Transverse colon (tissue), 4 donors: ENCODE results near the gene PSMB11. TPM values are rescaled to one million over a fixed set of nuclear protein-coding genes. Genes with fewer than 3 reads are reported as not detected.

Experiments used
- DNase-seq: peaks from one replicate; pipeline ENCODE4 v3.0.0-alpha.2; 2019
- H3K27ac ChIP-seq, 4 donors: fragments of 200-600 bp; sonication (generic); 2 replicates each; pipeline ENCODE4 v1.5.1; 2016 to 2018; ENCODE audit warnings: inconsistent platforms in 4 of 4
- H3K27me3 ChIP-seq: fragments of 200-600 bp; sonication (generic); 2 replicates; pipeline ENCODE4 v1.5.1; 2017; ENCODE audit warnings: inconsistent platforms
- H3K36me3 ChIP-seq, 4 donors: fragments of 200-600 bp; sonication (generic); 2 replicates each; pipeline ENCODE4 v1.5.1; 2017 to 2019; ENCODE audit warnings: inconsistent platforms in 4 of 4
- H3K4me1 ChIP-seq, 4 donors: fragments of 200-600 bp; sonication (generic); 2 replicates each; pipeline ENCODE4 v1.5.1; 2017 to 2020; ENCODE audit warnings: inconsistent platforms in 4 of 4
- H3K4me3 ChIP-seq, 4 donors: fragments of 200-600 bp; sonication (generic); 1 replicate in 1 of 4; 2 replicates in 3 of 4; pipeline versions ENCODE4 v1.5.1 to v1.6.1; 2017 to 2019; ENCODE audit warnings: inconsistent platforms in 4 of 4
- H3K9me3 ChIP-seq, 2 donors: fragments of 200-600 bp; sonication (generic); 2 replicates each; pipeline ENCODE4 v1.5.1; 2017 to 2019; ENCODE audit warnings: inconsistent platforms in 2 of 2
- EP300 ChIP-seq: sonication (generic); formaldehyde crosslinking; IDR thresholded peaks from one replicate; pipeline ENCODE4 v1.6.1; 2017; ENCODE audit warnings: antibody characterized with exemption, low read depth
- POLR2A ChIP-seq: fragments of 450-650 bp; IDR thresholded peaks from one replicate; pipeline ENCODE4 v1.6.1; 2016; ENCODE audit warnings: antibody characterized with exemption, mild to moderate bottlenecking, moderate library complexity
- POLR2AphosphoS5 ChIP-seq, 3 donors: sonication (generic); formaldehyde crosslinking; IDR thresholded peaks; one replicate each; pipeline ENCODE4 v1.6.1; 2016; ENCODE audit warnings: antibody characterized with exemption in 3 of 3
- WGBS, 2 donors: methylation state at CpG; one replicate each; pipeline ENCODE4 v1.1.5; 2018; ENCODE audit warnings: low coverage in 1 of 2; 5-methylcytosine and 5-hydroxymethylcytosine counted together
- in situ Hi-C, 4 donors: fragments of 200-750 bp; cut with MboI; loops; one replicate each; pipeline versions ENCODE4 v1.15.0 to v1.15.1; 2017; ENCODE audit warnings: low sequenced_read_pairs in 3 of 4, low pct_ligation_motif_present in 1 of 4, low pct_unique_long_range_greater_than_20kb in 1 of 4
- intact Hi-C: fragments of 100-400 bp; cut with DNase I; formaldehyde crosslinking; loops from one replicate; pipeline ENCODE4 v1.15.1; 2023; ENCODE audit warnings: low total_unique reads
- total RNA-seq, 4 donors: library from RNA; depleted of rRNA; stranded (reverse); fragments of >200 nt; gene quantifications; one replicate each; pipeline ENCODE4 v1.1.0, GENCODE V29; 2016
- TF ChIP-seq, protein P1 (sequence below), 5 experiments: fragments of 200-600 bp in 3 of 5; fragments of 450-650 bp in 2 of 5; sonication (generic) in 3 of 5; IDR thresholded peaks; 1 replicate in 2 of 5; 2 replicates in 3 of 5; pipeline ENCODE4 v1.5.1; 2016 to 2017; ENCODE audit warnings: antibody characterized with exemption in 5 of 5, inconsistent platforms in 3 of 5, mild to moderate bottlenecking in 2 of 5, moderate library complexity in 1 of 5

Gene PSMB11
- total RNA-seq, 4 donors from 2014 or later: not detected

DNA sequence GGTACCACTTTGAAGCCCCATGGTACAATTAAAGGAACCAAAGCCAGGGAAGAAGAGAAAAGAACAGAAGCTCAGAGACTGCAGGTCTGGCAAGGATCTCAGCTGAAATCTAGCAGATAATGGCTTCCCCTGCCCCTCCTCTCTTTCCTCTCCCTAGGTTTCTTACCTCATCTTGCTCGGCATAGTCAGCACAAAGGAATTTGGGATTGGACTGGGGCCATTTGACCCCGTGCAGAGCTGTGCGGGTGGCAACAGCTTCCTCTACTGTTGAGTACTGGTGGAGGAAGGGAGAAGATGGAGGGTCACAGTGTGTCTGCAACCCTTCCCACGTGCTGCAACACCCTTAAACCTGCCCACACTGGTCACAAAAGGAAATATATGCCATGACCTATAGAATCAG is 20.0 kb downstream of the PSMB11 start:
- WGBS, 2 donors: 28% methylated on average over 4 of the region's 4 CpGs; no CpG with 5 or more reads in 1 of the 2 donors
- DNase-seq: peak; percentile 43
- in situ Hi-C loops (loop anchor here in 2 of 4 donors (10.0 kb wide), 2 partner anchors 77 to 87 kb away; partner anchors contain the start of gene AJUBA (in 1 of the 2)), intact Hi-C loops (no loop called here)
- peaks cover 1 to 13% (median 9%) of the 10 kb centered on the region in 4 donors for H3K4me1 ChIP-seq
- no peak overlapping the region for H3K4me3 ChIP-seq
- no peaks in the 10 kb centered on the region for H3K9me3 ChIP-seq
- TF ChIP-seq POLR2AphosphoS5 (IDR thresholded peaks at IDR 0.05) (no peak), POLR2A (no peak), EP300 (no peak)
- TF ChIP-seq, protein P1, sequence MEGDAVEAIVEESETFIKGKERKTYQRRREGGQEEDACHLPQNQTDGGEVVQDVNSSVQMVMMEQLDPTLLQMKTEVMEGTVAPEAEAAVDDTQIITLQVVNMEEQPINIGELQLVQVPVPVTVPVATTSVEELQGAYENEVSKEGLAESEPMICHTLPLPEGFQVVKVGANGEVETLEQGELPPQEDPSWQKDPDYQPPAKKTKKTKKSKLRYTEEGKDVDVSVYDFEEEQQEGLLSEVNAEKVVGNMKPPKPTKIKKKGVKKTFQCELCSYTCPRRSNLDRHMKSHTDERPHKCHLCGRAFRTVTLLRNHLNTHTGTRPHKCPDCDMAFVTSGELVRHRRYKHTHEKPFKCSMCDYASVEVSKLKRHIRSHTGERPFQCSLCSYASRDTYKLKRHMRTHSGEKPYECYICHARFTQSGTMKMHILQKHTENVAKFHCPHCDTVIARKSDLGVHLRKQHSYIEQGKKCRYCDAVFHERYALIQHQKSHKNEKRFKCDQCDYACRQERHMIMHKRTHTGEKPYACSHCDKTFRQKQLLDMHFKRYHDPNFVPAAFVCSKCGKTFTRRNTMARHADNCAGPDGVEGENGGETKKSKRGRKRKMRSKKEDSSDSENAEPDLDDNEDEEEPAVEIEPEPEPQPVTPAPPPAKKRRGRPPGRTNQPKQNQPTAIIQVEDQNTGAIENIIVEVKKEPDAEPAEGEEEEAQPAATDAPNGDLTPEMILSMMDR (IDR thresholded peaks at IDR 0.05): no peak
- peak overlapping the region in 2 of 4 donors; percentile 4 to 39 for H3K27ac ChIP-seq
- peaks cover 0 to 70% (median 32%) of the 10 kb centered on the region in 4 donors for H3K36me3 ChIP-seq
- H3K27me3 ChIP-seq: no peaks in the 10 kb centered on the region

DNA sequence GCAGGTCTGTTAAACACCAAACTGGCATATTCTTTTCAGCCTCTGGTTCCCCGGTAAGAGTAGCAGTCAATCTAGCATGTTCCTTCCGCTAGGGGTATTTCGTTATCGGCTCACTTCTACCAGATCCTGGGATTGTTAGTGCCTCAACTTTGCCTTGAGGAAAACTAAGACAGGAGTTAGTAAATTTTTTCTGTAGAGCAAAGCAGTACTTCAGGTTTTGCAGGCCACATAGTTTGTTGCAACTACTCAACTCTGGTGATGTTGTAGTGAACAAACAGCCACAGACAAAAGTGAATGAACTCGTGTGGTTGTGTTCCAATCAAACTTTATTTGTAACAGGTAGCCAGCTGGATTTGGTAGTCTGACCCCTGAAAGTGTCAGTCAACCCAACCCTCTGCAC is 21.6 kb downstream of the PSMB11 start:
- peaks cover 0 to 10% (median 0%) of the 10 kb centered on the region in 4 donors for H3K4me1 ChIP-seq
- no peak for DNase-seq
- TF ChIP-seq, protein P1 (IDR thresholded peaks at IDR 0.05): no peak
- TF ChIP-seq POLR2AphosphoS5 (IDR thresholded peaks at IDR 0.05) (no peak), POLR2A (no peak), EP300 (no peak)
- H3K9me3 ChIP-seq: no peaks in the 10 kb centered on the region
- no peak overlapping the region for H3K27ac ChIP-seq
- peaks cover 0 to 84% (median 36%) of the 10 kb centered on the region in 4 donors for H3K36me3 ChIP-seq
- WGBS, 2 donors: 33 to 86% methylated on average over 1 to 5 of the region's 5 CpGs
- H3K27me3 ChIP-seq: no peaks in the 10 kb centered on the region
- H3K4me3 ChIP-seq: no peak overlapping the region
- in situ Hi-C loops (loop anchor here in 2 of 4 donors (10.0 kb wide), 2 partner anchors 79 to 89 kb away; partner anchors contain the start of gene AJUBA (in 1 of the 2)), intact Hi-C loops (no loop called here)

DNA sequence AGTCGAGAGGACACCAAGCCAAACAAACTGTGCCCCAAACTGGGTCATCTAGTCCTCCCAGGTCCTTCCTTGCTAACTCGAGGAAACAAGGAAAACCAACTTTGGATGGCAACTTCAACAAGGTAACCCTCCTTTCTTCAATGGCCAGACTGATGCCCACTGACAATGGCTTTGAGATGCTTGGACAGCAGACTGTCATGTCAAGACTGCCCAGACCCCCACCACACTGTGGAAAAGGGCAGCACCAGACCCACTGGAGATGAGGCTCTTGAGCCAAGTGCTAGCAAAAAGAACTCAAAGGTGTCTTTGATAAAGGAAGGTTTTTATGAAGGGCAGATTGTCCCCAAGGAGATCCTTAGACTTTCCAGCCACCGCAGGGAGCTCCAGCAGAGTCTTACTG is 24.4 kb downstream of the PSMB11 start:
- Histone ChIP-seq H3K27ac (no peak overlapping the region), H3K4me1 (peaks cover 0 to 33% (median 13%) of the 10 kb centered on the region in 4 donors), H3K36me3 (peaks cover 0 to 62% (median 25%) of the 10 kb centered on the region in 4 donors), H3K4me3 (no peak overlapping the region), H3K27me3 (no peaks in the 10 kb centered on the region), H3K9me3 (no peaks in the 10 kb centered on the region)
- in situ Hi-C loops (loop anchor here in 2 of 4 donors (10.0 kb wide), 2 partner anchors 82 to 92 kb away; partner anchors contain the start of gene AJUBA (in 1 of the 2)), intact Hi-C loops (no loop called here)
- TF ChIP-seq, protein P1 (IDR thresholded peaks at IDR 0.05): no peak
- TF ChIP-seq POLR2AphosphoS5 (IDR thresholded peaks at IDR 0.05) (no peak), EP300 (no peak)
- DNase-seq: no peak
- 89 to 93% methylated on average over 2 to 3 of the region's 3 CpGs for whole genome bisulfite sequencing, 2 donors

DNA sequence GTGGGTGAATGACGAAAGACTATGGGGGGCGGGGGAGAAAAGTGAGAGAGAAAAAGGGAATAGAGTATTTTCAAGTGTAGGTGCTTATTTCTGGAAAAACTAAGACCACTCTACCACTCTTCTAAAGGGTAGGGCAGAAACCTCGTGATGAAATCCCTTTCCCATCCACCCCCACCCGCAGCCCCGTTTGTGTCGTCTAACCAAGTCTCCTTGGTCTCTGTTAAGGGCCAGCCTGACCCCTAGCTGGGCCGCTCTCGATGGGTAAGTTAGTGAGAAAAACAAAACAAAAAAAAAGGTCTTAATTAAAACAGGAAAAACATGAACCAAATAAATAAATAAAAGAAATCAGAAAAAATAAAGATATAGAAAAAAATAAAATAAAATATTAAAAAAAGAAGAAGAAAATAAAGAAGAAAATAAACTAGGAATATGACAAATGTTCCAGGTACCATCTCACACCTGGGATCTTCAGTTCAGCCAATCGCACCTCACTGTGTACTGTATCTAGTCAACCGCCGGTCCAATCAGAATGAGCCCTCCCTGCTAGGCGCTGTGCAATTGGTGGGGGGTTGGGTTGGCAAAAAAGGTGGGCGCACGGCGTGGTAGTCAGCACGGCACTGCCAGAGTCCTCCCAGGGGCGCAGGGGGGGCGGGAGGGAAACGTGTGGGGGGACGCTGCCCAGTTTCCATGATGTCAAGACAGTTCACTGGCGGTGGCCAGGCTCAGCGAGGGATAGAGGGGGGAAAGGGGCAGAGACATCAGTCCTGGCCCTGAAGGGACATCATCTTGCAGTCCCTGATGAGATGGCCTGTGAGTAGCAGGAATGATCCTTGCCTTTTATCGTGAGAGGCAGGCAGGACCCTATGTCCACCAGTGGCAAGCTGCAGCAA is 25.1 kb downstream of the PSMB11 start:
- Histone ChIP-seq H3K36me3 (peaks cover 0 to 58% (median 23%) of the 10 kb centered on the region in 4 donors), H3K27ac (no peak overlapping the region), H3K4me1 (peaks cover 6 to 38% (median 19%) of the 10 kb centered on the region in 4 donors), H3K27me3 (no peaks in the 10 kb centered on the region), H3K9me3 (no peaks in the 10 kb centered on the region), H3K4me3 (no peak overlapping the region)
- in situ Hi-C loops: loop anchor here in 2 of 4 donors (10.0 kb wide), 2 partner anchors 82 to 92 kb away; partner anchors contain the start of gene AJUBA (in 1 of the 2)
- intact Hi-C loops: no loop called here
- no peak for DNase-seq
- WGBS, 2 donors: 81 to 91% methylated on average over 17 to 23 of the region's 23 CpGs
- TF ChIP-seq, protein P1 (IDR thresholded peaks at IDR 0.05): no peak
- peak in 1 of 3 donors; percentile 14 for TF ChIP-seq POLR2AphosphoS5 (IDR thresholded peaks at IDR 0.05)
- TF ChIP-seq EP300: no peak
